Activated T-cell treated with anti-CD3 and anti-CD28 coated beads for 48 hours (primary cell): Measurements from ENCODE around the gene GNPAT.
A peak's percentile ranks its signal among the peaks of the same experiment; 100 is the strongest.
"Not testable (repeated sequence)": the region's sequence is repeated elsewhere in the genome, so short reads cannot be mapped to it uniquely, and the experiment has no call there.

ENCODE experiments used
- DNase-seq: peaks from one replicate; pipeline ENCODE4 v3.0.0-alpha.2; 2020; ENCODE audit warnings: low read depth

GNPAT gene

DNA sequence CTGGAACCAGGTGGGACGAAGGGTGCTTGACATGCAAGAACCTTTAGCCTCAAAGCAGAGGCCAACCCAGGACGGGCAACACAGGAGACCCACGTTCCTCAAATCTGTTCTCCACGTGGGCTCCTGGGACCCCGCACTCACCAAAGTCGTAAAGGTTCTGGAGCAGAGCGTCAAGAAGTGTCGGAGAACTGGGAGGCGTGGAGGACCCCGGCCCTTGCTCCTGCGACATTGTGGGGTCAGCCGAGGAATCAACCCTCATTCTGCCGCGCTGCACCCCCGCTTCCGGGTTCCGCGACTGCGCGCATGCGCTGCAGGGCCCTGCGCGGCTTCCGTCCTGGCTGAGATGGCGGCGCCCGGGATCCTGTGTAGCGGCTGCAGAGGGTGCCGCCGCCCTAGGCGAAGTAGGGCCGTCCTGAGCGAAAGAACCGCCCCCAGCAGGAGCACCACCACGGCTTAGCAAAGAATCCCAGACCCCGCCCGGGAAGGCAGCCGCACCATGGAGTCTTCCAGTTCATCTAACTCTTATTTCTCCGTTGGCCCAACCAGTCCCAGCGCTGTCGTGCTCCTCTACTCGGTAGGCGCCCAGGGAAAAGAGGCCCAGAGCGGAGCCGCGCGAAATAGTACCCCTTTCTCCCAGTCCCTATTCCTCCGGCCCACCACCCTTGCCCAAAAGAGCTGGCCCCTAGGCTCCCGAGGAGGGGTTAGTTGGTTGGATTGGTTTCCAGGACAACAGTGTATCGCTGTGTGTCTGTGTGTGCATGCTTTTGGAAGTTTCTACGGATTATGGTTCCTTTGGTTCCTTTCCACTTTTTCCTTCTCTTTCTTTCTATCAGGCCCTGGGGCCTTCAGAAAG is at the start of gene GNPAT:
Gene GNPAT, plus strand, starts transcription at position 330 of the 853 bp plus-strand sequence. Its CDS starts 167 bp downstream, at position 497.
- DNase-seq: peak; percentile 89

DNA sequence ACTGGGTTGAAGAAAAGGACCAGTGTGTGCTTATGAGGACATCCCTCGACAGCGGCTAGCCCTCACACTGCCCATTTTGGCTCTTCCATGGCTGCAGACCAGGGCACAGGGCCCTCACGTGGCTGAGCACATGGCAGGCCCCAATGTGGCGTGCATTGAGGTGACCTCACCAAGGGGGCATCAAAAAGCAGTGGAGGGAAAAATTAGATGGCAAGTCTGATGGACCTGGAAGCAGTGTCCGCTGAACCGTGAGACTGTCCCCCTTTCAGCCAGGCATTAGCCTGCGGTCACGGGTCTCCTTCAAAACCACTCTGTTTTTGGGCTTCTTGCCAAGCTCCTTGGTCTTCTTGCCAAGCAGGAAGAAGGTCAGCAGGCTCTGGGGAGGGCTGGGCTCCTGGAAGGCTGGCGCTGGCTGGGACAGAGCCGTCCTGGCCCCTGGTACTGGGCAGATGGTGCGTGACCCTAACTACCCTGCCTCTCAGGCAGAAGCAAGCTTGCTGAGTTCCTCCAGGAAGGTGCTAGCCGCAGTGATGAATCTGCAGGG is 48.3 kb upstream of the GNPAT start:
- DNase-seq: no peak

DNA sequence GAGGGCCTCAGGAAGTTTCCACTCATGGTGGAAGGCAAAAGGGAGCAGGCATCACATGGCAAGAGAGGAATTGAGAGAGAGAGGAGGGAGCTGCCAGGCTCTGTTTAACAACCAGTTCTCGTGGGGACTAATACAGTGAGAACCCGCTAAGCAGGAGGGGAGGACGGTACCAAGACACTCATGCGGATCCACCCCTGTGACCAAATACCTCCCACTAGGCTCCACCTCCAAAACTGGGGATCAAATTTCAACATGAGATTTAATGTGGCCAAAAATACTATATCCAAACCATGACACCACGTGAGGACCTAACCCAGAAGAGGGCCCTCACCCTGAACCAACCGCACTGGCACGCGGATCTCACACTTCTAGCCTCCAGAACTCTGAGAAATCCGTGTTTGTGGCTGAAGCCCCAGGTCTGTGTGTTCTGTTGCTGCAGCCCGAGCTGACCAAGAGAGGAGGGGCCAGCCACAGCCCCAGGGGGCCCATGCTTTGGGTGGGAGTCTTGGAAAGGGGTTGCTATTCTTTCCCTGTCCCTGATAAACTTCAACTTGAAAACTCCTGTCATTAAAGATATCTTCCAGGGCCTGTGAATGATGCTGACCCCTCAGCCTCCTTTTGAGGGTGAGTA is 47.2 kb upstream of the GNPAT start:
- DNase-seq: no peak

DNA sequence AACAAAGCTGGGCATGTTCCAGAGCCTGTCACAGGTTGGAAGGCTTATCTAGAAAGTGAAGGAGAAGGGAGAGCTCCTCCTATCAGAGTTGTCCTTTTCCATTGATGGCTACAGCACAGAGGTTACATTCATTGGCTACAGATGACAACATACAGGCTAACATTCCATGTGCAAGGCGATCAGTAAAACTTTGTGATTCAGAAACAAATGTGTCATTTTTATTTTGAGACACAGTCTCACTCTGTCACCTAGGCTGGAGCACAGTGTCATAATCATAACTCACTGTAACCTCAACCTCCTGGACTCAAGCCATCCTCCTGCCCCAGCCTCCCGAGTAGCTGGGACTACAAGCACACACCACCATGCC is 46.6 kb upstream of the GNPAT start:
- no peak for DNase-seq

DNA sequence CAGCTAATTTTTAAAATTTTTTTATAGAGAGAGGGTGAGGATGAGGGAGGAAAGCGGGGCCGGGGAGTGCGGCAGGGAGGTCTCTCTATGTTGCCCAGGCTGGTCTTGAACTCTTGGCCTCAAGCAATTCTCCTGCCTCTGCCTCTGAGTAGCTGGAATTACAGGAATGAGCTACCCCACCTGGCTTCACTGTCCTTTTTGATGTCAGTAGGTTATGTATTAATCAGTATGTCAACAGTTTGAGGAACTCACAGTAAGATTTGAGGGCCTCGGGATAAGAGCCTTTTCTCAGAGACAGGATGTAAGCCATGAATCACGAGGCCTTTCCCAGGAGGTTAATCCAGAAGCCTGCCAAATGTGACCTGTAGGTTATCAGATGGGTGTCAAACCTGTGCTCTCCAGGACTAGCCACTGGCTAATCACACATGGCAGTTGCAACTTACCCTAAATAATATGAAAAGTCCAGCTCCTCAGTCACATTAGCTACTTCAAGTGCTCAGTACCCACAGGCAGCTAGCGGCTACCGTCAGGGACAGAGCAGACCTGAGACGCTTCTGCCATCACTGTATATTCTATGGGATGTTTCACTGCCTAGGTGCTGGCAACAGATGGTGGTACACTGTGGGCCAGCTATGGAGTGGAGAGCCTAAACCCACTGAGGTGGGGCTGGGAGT is 46.0 kb upstream of the GNPAT start:
- DNase-seq: no peak

DNA sequence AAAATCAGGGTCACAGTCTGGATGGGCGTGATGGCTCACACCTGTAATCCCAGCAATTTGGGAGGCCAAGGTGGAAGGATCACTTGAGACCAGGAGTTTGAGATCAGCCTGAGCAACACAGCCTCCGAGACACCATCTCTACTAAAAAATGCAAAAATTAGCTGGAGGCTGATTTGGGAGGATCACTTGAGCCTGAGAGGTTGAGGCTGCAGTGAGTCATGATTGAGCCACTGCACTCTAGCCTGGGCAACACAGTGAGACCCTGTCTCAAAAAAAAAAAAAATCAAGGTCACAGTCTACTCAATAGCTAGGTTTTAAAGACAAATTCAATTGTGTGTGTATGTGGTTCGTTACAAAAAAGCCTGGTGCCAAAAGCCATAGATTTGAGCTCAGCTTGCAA is 44.7 kb upstream of the GNPAT start:
- DNase-seq: no peak

DNA sequence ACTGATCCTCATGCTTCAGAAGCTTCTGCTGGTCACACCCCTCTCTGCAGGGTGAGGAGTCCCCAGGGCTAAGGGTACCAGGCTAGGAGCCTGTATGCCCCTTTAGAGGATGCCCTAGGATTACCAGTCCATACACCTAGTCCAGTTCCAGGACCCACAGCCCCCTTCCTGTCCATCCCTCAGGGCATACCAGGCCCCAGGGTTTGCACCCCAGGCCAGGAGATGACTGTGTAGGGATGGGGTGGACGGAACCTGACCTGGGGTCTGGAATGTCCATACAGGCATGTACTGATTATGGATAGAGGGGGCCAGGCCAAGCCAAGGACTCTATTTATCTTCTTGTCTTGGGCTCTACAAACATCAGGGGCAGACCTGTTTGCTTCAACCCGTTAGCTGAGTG is 44.3 kb upstream of the GNPAT start:
- DNase-seq: no peak

DNA sequence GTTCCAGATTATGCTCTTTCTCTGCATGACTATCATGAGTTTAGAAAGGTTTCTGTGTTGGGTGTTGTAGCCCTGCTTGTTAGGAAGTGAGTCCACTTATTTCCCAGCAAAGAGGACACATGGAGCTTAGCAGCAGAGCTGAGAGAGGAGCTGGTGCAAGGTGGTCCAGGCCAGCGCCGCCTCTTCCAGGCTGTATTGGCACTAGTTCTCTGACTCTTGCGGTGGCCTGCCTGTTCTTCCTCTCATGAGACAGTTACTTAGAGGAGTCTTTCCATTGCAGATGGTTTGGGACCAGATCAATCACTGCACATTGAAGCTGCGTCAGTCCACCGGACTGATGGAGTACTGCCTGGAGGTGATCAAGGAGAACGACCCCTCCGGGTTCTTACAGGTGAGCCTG is 41.1 kb upstream of the GNPAT start:
- no peak for DNase-seq

DNA sequence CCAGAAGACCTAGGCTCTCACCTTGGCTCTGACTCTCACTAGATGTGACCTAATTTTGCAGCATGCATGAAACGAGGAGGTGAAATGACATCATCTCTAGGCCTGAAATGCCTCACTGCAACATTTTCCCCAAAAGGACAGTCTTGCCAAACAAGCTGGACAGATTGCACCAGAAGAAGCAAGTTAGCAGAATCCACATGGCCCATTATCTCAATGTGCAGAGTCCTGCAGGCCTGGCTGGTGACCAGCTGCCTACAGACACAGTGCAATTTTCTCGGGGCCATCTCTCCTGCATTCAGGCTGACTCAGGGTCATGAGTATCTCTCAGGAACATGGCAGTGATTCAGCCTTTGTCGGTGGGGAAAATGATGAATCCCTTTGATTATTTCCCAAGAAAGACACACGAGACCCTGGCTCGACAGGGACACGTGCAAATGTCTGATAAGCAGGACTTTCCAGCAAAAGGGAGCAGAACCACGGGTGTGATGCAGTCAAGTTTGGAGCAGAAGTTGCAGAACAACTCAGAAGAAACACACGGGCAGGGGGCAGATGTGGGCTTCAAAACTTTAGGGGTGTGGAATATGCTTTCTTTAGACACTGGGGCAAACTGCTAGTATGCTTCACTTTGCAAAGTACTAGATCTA is 40.5 kb upstream of the GNPAT start:
- no peak for DNase-seq

DNA sequence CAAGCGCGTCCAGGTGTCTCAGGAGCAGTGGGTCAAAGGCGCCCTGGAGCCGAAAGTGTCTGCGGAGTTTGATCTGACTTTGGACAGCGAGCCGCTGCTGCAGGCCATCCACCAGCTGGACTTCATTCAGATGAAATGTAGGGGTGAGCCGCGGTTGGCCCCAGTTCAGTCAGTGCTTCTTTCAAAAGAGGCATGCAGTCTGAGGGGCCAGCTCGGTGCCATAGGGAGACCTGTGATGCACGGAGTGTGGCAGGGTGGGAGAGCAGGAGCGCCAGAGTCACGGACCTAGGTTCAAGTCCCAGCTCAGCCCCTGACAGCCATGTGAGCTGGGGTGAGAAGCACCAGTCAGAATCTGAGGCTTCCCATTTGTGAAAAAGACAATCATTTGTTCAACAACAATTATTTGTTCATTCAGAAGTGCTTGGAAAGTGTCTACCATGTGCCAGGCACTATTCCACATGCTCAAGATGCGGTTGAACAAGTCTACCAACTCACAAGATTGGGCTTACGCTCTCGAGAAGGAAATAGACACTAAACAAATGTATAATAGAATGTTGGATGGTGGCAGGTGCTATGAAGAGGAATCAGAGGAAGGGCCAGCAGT is 39.5 kb upstream of the GNPAT start:
- no peak for DNase-seq

DNA sequence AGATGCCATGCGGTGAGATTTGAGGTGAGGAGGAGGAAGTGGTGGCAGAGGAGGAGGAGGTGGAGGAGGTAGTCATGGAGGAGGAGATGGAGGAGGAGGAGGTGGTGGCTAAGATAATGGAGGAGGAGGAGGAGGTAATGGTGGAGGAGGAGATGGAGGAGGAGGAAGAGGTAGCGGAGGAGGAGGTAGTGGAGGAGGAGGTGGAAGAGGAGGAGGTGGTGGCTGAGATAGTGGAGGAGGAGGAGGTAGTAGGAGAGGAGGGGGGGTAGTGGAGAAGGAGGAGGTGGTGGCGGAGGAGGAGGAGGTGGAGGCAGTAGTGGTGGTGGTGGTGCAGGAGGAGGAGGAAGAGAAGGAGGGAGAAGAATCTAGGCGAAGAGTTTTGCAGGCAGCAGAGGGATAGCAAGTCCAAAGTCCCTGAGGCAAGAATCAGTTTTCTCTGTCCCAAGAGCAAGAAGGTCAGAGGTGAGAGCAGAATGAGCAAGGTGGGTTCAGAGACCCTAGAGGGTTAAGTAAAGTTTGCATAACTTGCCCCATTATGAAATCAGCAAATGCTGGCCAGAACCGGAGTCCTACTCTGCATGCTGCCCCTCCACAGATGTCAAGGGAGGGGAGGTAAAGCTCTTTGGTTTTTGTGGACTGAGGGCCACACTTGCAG is 38.9 kb upstream of the GNPAT start:
- DNase-seq: no peak

DNA sequence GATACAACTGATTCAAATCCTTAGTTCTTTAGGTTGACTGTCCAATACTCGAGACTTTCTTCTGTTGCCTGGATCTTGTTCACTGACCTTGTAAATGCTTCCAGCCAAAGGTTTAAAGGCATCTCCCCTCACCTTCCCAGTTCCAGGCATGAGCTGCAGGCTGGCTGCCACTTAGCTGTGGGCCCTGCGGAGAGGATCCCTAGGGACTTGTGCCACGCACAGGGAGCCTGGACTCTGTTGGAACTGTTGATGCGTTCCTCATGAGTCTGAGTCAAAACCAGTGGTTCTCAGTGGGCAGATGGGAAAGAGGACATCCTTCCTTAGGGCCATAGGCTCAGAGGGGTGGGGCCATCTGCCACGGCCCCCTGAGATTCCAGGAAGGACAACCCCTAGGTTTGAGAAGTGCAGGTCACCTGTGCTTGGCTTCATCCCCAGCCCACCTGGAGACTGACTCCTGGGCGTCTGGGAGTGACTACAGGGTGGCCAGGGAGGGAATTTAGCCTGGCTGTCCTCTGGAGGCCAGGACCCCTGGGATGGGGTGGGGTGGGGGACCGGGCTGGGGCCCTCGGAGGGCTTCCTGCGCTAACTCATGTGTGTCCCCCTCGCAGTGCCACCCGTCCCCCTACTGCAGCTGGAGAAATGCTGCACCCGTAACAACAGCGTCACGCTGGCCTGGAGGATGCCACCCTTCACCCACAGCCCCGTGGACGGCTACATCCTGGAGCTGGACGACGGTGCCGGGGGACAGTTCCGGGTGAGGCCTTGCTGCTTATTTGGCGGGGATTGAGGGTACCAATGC is 37.6 kb upstream of the GNPAT start:
- DNase-seq: no peak

DNA sequence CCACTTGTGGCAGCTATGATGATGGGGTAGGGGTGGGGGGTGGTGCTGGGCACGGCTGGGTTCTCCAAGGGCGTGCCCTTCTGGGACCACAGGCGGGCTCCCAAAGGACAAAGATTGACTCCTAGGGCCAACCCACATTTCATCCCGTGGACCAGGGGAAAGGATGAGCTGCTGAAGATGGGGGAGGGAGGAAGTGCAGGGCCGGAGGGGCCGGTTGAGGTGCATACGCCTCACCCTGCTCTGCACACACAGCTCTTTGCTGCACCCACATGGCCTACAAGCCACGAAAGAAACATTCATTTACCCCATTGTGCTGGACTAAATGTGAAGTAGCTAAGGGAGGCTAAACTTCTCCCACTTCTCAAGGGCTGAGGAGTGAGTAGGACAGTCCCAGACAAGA is 34.2 kb upstream of the GNPAT start:
- no peak for DNase-seq

DNA sequence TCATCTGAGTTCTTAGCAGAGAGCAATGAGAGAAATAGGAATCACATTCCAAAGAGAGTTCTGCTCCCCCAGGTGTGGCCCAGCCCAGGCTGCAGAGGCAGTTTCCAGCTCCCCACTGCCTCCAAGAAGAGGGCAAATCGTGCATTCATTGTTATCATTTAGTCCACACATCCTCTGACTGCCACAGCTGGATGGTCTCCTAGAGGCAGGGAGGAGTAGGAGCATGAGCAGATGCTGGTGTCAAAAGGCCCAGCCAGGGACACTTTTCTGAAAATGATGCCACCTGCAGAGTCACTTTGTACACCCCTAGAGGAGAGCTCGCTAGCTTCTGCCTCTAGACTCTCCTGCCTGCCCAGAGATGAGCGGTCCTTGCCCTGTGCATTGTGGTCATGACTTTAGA is 33.6 kb upstream of the GNPAT start:
- DNase-seq: no peak

DNA sequence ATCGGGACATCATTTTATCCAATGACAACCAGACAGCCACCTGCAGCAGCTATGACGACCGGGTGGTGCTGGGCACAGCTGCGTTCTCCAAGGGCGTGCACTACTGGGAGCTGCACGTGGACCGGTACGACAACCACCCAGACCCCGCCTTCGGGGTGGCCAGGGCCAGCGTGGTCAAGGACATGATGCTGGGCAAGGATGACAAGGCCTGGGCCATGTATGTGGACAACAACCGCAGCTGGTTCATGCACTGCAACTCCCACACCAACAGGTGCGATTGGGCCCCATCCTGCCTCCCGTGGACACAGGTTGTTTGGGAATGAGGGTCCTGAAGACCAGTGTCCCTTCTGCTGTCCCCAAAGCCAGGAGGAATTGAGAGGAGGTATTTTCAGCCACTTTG is 32.0 kb upstream of the GNPAT start:
- DNase-seq: no peak

DNA sequence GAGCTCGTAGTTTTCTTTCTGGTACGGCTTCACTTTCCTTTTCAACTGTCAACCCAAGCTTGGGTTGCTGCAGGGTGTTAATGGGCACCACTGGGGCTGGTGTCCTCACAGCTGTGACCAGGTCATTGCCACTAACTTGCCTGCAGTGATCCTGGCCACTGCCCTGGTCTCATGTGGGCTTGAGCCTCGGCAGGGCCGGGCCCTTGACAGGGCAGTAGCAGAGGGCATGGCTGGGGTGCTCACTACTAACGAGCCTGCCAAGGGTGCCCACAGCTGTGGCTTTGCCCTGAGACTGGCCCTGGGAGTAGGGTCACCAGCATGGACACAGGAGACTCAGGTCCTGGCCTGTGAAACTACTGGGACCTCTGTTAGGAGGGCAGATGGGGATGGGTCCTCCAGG is 31.5 kb upstream of the GNPAT start:
- DNase-seq: no peak

DNA sequence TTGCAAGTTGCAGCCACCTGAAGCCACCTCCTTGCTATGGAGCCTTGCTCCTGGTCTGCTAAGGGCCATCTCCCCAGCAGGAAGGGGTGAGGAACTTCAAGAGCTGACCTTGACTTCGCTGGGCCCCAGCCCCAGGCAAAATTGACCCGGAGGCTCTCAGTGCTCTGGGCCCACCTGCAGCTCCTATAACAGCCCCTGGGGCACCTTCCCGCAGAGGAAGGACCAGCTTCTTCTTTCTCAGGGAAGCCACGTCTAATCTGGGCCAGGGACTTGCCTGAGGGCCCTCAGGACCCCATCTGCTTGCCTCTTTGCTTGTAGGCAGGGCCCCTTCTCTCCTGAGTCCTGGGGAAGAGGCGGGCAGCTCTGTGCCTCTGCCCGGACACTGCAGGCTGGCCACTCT is 30.9 kb upstream of the GNPAT start:
- no peak for DNase-seq

DNA sequence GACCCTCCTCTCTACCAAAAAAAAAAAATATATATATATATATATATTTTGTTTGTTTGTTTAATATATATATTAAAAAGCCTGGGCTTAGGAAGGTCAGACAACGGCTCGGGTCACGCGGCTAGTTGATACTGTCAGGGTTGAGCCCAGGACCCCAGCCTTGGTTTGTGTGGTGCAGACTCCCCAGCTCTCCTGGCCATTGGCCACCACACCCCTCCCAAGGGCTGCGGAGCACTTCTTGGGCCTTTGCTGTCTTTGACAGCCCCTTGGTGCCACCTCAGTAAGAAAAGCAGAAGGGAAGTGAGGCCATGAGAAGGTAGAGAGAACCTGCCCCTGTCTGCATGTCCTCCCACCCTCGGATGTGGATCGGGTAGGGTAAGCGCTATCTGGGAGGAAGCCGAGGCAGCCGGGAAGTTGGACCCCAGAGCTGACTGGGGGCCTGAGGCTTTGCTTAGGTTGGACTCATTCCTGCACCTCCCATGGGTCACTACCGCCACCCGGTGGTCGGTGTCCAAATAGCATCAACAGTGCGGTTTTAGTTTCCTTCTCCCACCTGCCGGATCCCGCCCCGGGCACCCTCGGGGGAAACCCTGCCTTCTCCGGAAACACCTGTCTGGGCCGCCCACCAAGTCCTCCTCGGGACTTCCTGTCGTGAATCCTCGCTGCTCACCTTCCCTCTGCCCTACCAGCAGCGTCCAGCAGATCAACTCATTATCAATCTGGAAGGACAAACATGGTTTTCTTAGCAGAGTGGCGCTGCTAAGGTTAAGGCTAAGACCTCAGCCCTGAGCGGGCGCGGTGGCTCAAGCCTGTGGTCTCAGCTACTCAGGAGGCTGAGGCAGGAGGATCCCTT is 29.8 kb upstream of the GNPAT start:
- DNase-seq: peak; percentile 89

DNA sequence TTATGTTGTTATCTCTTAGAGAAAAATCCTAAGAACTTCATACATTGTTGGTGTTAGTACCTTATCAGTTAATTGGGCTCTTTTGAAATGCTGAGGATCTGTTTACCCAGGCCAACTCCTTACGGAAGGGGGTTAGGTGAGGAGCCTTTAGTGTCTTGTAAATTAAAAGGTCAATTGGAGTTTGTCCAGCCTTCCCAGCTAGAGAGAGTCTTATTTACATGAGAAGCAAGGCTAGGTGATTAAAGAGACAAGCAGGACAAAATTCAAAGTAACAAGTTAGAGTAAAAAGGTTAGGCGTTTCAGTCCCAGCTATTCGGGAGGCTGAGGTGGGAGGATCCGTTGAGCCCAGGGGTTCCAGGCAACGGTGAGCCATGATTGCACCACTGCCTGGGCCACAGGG is 28.7 kb upstream of the GNPAT start:
- not testable (repeated sequence) for DNase-seq
